DOHH2 (cell line): Measurements from ENCODE around the gene TXNDC2.

Experiments
- H3F3A ChIP-seq: fragments of 200-600 bp; sonication (generic), shearing (Covaris generic); 2 replicates; pipeline ENCODE4 v1.6.0; 2016; ENCODE audit warnings: antibody characterized with exemption, mild to moderate bottlenecking; ENCODE audit not compliant: control insufficient read depth, insufficient read depth
- H3K27ac ChIP-seq: fragments of 200-600 bp; sonication (generic); 2 replicates; pipeline ENCODE4 v1.5.1; 2014; ENCODE audit warnings: low read depth, mild to moderate bottlenecking, low read length, moderate library complexity
- H3K27me3 ChIP-seq: fragments of 200-600 bp; sonication (generic); 2 replicates; pipeline ENCODE4 v1.6.1; 2014; ENCODE audit warnings: mild to moderate bottlenecking, low read length, mixed read lengths; ENCODE audit not compliant: control insufficient read depth
- H3K36me3 ChIP-seq: fragments of 200-600 bp; sonication (generic); 2 replicates; pipeline ENCODE4 v1.6.1; 2014; ENCODE audit warnings: mild to moderate bottlenecking, low read length, moderate library complexity, mixed read lengths; ENCODE audit not compliant: control insufficient read depth
- H3K4me1 ChIP-seq: fragments of 200-600 bp; sonication (generic); 2 replicates; pipeline ENCODE4 v1.6.1; 2014; ENCODE audit warnings: mild to moderate bottlenecking, low read length, mixed read lengths; ENCODE audit not compliant: control insufficient read depth
- H3K4me2 ChIP-seq: fragments of 200-600 bp; sonication (generic); 2 replicates; pipeline ENCODE4 v1.6.0; 2014; ENCODE audit warnings: mild to moderate bottlenecking, low read length, moderate library complexity
- H3K4me3 ChIP-seq: fragments of 200-600 bp; sonication (generic); 2 replicates; pipeline ENCODE4 v1.5.1; 2014; ENCODE audit warnings: mild to moderate bottlenecking, low read length, mixed read lengths
- H3K79me2 ChIP-seq: fragments of 200-600 bp; sonication (generic); 2 replicates; pipeline ENCODE4 v1.6.1; 2014; ENCODE audit warnings: mild to moderate bottlenecking, low read length, mixed read lengths; ENCODE audit not compliant: control insufficient read depth
- H3K9me2 ChIP-seq: fragments of 200-600 bp; sonication (generic); replicated peaks from 2 replicates; pipeline ENCODE4 v1.6.1; 2014; ENCODE audit warnings: mild to moderate bottlenecking, low read length, mixed read lengths; ENCODE audit not compliant: control insufficient read depth
- H3K9me3 ChIP-seq: fragments of 200-600 bp; sonication (generic); 2 replicates; pipeline ENCODE4 v1.6.1; 2014; ENCODE audit warnings: antibody characterized with exemption, low read length, mixed read lengths; ENCODE audit not compliant: control insufficient read depth, insufficient read depth
- H4K20me1 ChIP-seq: fragments of 200-600 bp; sonication (generic); 2 replicates; pipeline ENCODE4 v1.6.0; 2014; ENCODE audit warnings: low read depth, mild to moderate bottlenecking, antibody characterized with exemption, low read length, moderate library complexity; ENCODE audit not compliant: control insufficient read depth, insufficient read depth
- EZH2phosphoT487 ChIP-seq: fragments of 200-600 bp; sonication (generic); IDR thresholded peaks from 2 replicates; pipeline ENCODE4 v1.6.1; 2017; ENCODE audit warnings: borderline replicate concordance, mild to moderate bottlenecking, antibody characterized with exemption, low read length, moderate library complexity, mixed read lengths
- TF ChIP-seq, protein P1 (sequence below): fragments of 200-600 bp; sonication (generic); IDR thresholded peaks from one replicate; pipeline ENCODE4 v1.5.1; 2014; ENCODE audit warnings: antibody characterized with exemption, mild to moderate bottlenecking, low read depth, low read length; ENCODE audit not compliant: poor library complexity, severe bottlenecking

TXNDC2 gene

DNA sequence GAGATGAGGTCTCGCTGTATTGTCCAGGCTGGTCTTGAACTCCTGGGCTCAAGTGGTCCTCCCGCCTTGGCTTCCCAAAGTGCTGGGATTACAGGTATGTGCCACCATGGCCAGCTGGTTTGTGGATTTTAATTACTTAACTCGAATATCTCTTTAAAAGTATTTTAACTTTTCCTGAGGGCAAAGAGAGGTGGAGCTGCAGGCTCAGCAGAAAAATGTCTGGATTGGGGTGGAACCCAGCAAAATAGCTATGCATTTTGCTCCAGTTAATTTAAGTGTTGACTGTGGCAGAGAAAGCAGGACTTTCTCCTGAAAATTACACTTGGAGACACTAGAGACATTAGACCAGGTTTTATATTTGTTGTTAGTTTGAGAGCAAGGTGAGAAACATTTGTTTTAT, 35.5 kb upstream of the TXNDC2 start:
- H3K4me2 ChIP-seq: no peak overlapping the region
- H3K27ac ChIP-seq: no peak overlapping the region

DNA sequence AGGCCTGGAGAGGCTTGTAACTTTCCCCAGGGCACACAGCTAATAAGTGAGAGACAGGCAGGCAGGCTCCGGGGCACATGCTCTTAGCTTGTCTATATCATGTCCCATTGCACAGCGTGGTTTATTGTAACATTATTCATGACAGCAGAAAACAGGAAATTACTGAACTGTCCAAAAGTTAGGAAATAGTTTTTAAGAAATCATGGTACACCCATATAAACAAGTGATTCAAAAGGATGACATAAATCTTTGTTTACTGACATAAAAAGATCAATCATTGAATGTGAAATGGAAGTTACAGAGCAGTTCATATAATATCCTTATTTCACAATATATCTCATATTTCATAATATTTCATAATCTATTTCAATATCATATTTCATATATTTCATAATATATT, 34.3 kb upstream of the TXNDC2 start:
- H3K4me3 ChIP-seq: no peak overlapping the region
- H3K36me3 ChIP-seq: no peaks in the 10 kb centered on the region
- no peaks in the 10 kb centered on the region for H3K4me1 ChIP-seq
- H3F3A ChIP-seq: no peaks in the 10 kb centered on the region
- H3K9me3 ChIP-seq: no peaks in the 10 kb centered on the region
- H3K9me2 ChIP-seq: no peaks in the 10 kb centered on the region
- 0 out of 2 replicates have a peak, but pooled peaks cover 2% of the 10 kb centered on the region for H3K27me3 ChIP-seq
- no peak overlapping the region for H3K27ac ChIP-seq
- no peak for TF ChIP-seq EZH2phosphoT487
- TF ChIP-seq, protein P1, sequence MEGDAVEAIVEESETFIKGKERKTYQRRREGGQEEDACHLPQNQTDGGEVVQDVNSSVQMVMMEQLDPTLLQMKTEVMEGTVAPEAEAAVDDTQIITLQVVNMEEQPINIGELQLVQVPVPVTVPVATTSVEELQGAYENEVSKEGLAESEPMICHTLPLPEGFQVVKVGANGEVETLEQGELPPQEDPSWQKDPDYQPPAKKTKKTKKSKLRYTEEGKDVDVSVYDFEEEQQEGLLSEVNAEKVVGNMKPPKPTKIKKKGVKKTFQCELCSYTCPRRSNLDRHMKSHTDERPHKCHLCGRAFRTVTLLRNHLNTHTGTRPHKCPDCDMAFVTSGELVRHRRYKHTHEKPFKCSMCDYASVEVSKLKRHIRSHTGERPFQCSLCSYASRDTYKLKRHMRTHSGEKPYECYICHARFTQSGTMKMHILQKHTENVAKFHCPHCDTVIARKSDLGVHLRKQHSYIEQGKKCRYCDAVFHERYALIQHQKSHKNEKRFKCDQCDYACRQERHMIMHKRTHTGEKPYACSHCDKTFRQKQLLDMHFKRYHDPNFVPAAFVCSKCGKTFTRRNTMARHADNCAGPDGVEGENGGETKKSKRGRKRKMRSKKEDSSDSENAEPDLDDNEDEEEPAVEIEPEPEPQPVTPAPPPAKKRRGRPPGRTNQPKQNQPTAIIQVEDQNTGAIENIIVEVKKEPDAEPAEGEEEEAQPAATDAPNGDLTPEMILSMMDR: no peak
- H3K4me2 ChIP-seq: no peak overlapping the region
- no peaks in the 10 kb centered on the region for H4K20me1 ChIP-seq
- H3K79me2 ChIP-seq: no peaks in the 10 kb centered on the region

More for the DNA sequence above, 35.5 kb upstream of the TXNDC2 start:
- Histone ChIP-seq H3K4me3 (no peak overlapping the region), H3K4me1 (no peaks in the 10 kb centered on the region), H3K27me3 (no peaks in the 10 kb centered on the region), H3K9me2 (no peaks in the 10 kb centered on the region), H3K79me2 (no peaks in the 10 kb centered on the region), H3K36me3 (no peaks in the 10 kb centered on the region), H3K9me3 (no peaks in the 10 kb centered on the region), H3F3A (no peaks in the 10 kb centered on the region), H4K20me1 (no peaks in the 10 kb centered on the region)
- TF ChIP-seq, protein P1: no peak
- no peak for TF ChIP-seq EZH2phosphoT487

DNA sequence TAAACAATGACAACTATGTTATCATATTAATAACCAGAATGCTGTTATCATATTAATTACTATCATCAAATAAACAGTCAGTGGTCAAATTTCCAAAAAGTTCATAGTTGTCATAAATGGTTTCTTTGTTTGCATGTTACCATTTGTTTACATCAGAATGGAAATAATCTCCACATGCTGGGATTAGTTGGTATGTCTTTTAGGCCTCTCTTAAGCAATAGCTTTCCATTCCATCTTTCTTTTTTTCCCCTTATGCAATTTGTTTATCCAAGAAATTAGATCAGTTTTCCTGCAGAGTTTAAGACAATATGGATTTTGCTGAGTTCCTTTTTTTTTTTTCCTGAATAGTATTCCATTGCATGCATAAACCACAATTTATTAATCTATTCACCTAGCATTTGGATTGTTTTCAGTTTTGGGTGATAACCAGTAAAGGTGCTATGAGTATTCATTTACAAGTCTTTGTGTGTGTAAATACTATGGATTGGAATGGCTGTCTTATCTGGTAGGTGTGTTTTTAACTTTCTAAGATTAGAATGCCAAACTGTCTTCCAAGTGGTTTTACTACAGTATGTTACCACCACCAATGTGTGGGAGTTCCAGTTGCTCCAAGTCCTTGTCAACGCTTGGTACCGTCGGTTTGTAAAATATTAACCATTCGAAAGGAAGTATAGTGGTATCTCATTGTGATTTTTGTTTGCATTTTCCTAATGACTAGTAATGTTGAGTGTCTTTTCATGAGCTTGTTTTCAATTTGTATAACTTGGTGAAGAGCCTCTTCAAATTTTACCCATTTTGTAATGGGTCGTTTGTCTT, 33.3 kb upstream of the TXNDC2 start:
- Histone ChIP-seq H4K20me1 (no peaks in the 10 kb centered on the region), H3K4me3 (no peak overlapping the region), H3K27me3 (0 out of 2 replicates have a peak, but pooled peaks cover 3% of the 10 kb centered on the region), H3K4me2 (no peak overlapping the region), H3F3A (no peaks in the 10 kb centered on the region), H3K4me1 (no peaks in the 10 kb centered on the region), H3K79me2 (no peaks in the 10 kb centered on the region), H3K27ac (no peak overlapping the region), H3K9me2 (no peaks in the 10 kb centered on the region), H3K9me3 (no peaks in the 10 kb centered on the region), H3K36me3 (no peaks in the 10 kb centered on the region)
- TF ChIP-seq EZH2phosphoT487: no peak
- TF ChIP-seq, protein P1: no peak
